Psoas muscle (tissue), 8 donors: ENCODE data around the gene C22orf39. TPM values are rescaled to one million over a fixed set of nuclear protein-coding genes. Genes with fewer than 3 reads are reported as not detected.

Experiments
- ATAC-seq, 4 donors: fragments of 200-7000 bp; cut with Tn5 transposase; one replicate each; pipeline ENCODE4 v1.9.1; 2020; ENCODE audit warnings: moderate library complexity in 3 of 4, mild to moderate bottlenecking in 2 of 4
- DNase-seq, 2 donors: peaks; one replicate each; pipeline ENCODE4 v3.0.0-alpha.2; 2020
- H3K27ac ChIP-seq: fragments of 200-600 bp; one replicate; pipeline ENCODE4 v1.8.0; 2022
- H3K27me3 ChIP-seq, 3 donors: fragments of 200-600 bp in 1 of 3; one replicate each; pipeline versions ENCODE4 v1.6.1 to v1.8.0; 2013 to 2022; ENCODE audit warnings: low read length in 2 of 3, mild to moderate bottlenecking in 2 of 3, moderate library complexity in 1 of 3; ENCODE audit not compliant: insufficient read depth in 3 of 3
- H3K36me3 ChIP-seq, 2 donors: fragments of 200-600 bp in 1 of 2; one replicate each; pipeline versions ENCODE4 v1.6.1 to v1.8.0; 2013 to 2022; ENCODE audit warnings: low read depth in 1 of 2, mild to moderate bottlenecking in 1 of 2, moderate library complexity in 1 of 2; ENCODE audit not compliant: insufficient read depth in 1 of 2
- H3K4me1 ChIP-seq: fragments of 200-600 bp; one replicate; pipeline ENCODE4 v1.8.0; 2022
- H3K4me3 ChIP-seq: fragments of 200-600 bp; one replicate; pipeline ENCODE4 v1.8.0; 2022; ENCODE audit warnings: mild to moderate bottlenecking
- H3K9me3 ChIP-seq: fragments of 200-600 bp; one replicate; pipeline ENCODE4 v1.8.0; 2022
- WGBS, 3 donors: extraction: QIAGEN DNeasy Blood & Tissue Kit; methylation state at CpG; one replicate each; pipeline versions ENCODE4 v1.1.6 to v1.1.7; 2013; 5-methylcytosine and 5-hydroxymethylcytosine counted together
- intact Hi-C, 2 donors: fragments of 100-400 bp; cut with DNase I; formaldehyde crosslinking; loops; one replicate each; pipeline versions ENCODE4 v1.11.0 to v1.14.2; 2022
- polyA plus RNA-seq, 3 donors: library from polyadenylated mRNA; stranded (reverse); fragments of 200-250 nt; gene quantifications; one replicate each; pipeline ENCODE4 v1.2.3, GENCODE V29; 2013
- total RNA-seq, 4 donors: library from RNA; stranded (reverse); fragmentation: NEBNext Ultra II Directional in 2 of 4; extraction: Animal tissue kit (Norgen Biotek cat#: 25700) in 2 of 4; gene quantifications; one replicate each; pipeline versions ENCODE4 v1.2.1 to v1.2.4, GENCODE V29; 2021 to 2023
- TF ChIP-seq, protein P1 (sequence below): fragments of 200-600 bp; IDR thresholded peaks from one replicate; pipeline ENCODE4 v1.8.0; 2022; ENCODE audit warnings: antibody characterized with exemption
- donor health status: healthy with polysubstance abuse.
- donor health status: DM: no; HTN: no; CAD: no; lungs with moderate emphysema.
- donor health status: Bipolar disorder and iron deficiency.
- donor health status: healthy.
- donor health status: DM: yes; HTN: yes; CAD: no.
- donor health status: DM: no; HTN: no; CAD: no.
- donor health status: DM: no; HTN: no; CAD: no.
- donor health status: DM: yes; HTN: yes; CAD: no.

Gene C22orf39
- total and polyA plus RNA-seq, 7 donors, result 60.9 to 104 (median 88.7) TPM

DNA sequence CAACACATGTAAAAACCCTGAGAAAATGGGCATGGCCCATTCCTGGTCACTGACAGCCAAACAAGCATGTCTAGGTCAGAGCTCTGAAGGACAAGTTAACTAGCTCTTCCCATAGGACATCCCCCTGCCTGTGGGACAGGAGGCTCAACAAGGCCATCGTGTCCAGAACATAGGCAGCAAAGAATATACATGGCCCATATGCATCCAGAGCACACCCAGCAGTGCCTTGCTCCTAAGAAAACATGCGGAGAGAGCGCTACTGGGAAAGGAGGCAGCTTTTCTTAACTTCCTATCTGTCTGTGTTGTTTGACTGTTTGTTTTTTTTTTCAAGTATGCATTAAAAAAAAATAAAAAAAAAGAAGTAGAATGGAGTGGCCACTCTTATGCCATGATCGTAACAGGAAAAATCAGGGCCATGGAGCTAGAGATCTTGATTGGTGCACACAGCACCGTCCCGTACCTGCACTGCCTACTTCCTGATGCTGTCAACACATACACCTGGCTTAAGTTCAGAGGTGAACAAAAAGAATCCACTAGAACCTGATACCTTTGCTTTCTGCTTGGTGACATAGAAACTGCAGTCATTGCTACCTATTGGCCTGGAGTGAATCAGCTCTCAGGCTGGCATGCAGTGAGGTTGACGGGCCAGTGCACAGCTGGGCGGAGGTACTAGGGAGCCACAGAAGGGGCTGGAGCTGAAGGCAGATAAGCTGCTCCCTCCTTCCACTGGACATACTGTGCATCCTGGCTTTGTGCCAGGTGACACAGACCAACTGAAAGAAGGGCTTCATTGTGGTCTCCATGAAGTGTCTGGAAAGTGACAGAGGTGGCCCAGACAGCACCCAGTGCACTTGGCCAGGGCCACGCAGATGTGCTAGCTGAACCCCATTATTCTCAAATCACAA, 19.6 kb upstream of the C22orf39 start:
- WGBS, 3 donors, result 95% methylated on average over 9 of the region's 9 CpGs
- peaks cover 25 to 100% of the 10 kb centered on the region in 2 donors for H3K36me3 ChIP-seq
- H3K9me3 ChIP-seq, result no peaks in the 10 kb centered on the region
- no peak for DNase-seq
- peak in 1 of 4 donors; percentile 12 for ATAC-seq
- TF ChIP-seq, protein P1, sequence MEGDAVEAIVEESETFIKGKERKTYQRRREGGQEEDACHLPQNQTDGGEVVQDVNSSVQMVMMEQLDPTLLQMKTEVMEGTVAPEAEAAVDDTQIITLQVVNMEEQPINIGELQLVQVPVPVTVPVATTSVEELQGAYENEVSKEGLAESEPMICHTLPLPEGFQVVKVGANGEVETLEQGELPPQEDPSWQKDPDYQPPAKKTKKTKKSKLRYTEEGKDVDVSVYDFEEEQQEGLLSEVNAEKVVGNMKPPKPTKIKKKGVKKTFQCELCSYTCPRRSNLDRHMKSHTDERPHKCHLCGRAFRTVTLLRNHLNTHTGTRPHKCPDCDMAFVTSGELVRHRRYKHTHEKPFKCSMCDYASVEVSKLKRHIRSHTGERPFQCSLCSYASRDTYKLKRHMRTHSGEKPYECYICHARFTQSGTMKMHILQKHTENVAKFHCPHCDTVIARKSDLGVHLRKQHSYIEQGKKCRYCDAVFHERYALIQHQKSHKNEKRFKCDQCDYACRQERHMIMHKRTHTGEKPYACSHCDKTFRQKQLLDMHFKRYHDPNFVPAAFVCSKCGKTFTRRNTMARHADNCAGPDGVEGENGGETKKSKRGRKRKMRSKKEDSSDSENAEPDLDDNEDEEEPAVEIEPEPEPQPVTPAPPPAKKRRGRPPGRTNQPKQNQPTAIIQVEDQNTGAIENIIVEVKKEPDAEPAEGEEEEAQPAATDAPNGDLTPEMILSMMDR, result no peak
- no peak overlapping the region for H3K4me3 ChIP-seq
- intact Hi-C loops, result no loop called here
- H3K4me1 ChIP-seq, result no peaks in the 10 kb centered on the region
- no peaks in the 10 kb centered on the region for H3K27me3 ChIP-seq
- no peak overlapping the region for H3K27ac ChIP-seq

DNA sequence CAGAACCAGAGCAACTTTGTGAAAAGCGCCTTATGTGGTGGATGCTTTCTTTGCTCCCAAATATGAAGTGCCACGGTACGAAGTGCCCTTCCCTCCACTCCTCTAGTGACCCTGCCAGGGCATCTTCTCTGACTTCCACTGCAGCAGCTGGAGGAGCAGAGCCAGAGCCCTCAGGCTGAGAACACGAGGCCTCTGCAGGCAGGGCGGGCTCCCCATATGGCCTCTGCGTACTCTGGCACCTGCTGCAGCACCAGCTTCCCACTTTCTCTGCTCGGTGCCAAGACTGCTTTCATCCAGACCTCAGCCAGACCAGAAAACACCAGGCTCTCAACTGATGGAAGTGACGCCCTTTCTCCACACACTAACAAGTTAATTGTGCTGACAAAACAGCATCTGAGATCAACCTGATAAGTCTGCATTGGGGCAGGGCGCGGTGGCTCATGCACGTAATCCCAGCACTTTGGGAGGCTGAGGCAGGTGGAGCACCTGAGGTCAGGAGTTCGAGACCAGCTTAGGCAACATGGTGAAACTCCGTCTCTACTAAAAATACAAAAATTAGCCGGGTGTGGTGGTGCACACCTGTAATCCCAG, 18.7 kb upstream of the C22orf39 start:
- Histone ChIP-seq H3K4me3 (no peak overlapping the region), H3K27me3 (no peaks in the 10 kb centered on the region), H3K4me1 (no peaks in the 10 kb centered on the region), H3K36me3 (peaks cover 25 to 100% of the 10 kb centered on the region in 2 donors), H3K9me3 (no peaks in the 10 kb centered on the region), H3K27ac (no peak overlapping the region)
- DNase-seq, result no peak
- 72 to 79% (median 73%) methylated on average over 14 of the region's 14 CpGs for WGBS, 3 donors
- TF ChIP-seq, protein P1, result no peak
- ATAC-seq, result no peak
- intact Hi-C loops, result no loop called here

DNA sequence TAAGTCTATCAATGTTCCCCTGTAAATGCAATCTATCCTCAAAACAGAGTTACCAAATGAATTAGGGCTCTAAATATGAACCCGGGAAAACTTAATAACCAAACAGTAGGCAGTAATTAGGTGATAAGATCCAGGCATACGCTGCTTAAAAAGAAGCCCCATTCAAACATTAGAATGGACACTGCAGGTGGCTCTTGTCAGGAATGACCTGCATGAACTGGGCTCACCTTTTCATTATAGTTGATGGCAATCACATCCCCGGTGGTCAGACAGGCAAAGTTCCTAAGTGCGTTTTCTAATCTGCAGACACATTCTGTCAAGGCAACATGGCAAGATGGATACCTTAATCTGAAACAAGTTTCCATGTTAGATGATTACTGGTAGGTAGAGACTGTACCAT, 17.5 kb upstream of the C22orf39 start:
- WGBS, 3 donors, result 87 to 92% (median 92%) methylated on average over 4 of the region's 4 CpGs
- TF ChIP-seq, protein P1, result no peak
- intact Hi-C loops, result no loop called here
- H3K9me3 ChIP-seq, result no peaks in the 10 kb centered on the region
- no peaks in the 10 kb centered on the region for H3K4me1 ChIP-seq
- H3K27me3 ChIP-seq, result no peaks in the 10 kb centered on the region
- ATAC-seq (no peak), DNase-seq (no peak)
- no peak overlapping the region for H3K4me3 ChIP-seq
- H3K27ac ChIP-seq, result no peak overlapping the region
- H3K36me3 ChIP-seq, result peaks cover 24 to 100% of the 10 kb centered on the region in 2 donors

DNA sequence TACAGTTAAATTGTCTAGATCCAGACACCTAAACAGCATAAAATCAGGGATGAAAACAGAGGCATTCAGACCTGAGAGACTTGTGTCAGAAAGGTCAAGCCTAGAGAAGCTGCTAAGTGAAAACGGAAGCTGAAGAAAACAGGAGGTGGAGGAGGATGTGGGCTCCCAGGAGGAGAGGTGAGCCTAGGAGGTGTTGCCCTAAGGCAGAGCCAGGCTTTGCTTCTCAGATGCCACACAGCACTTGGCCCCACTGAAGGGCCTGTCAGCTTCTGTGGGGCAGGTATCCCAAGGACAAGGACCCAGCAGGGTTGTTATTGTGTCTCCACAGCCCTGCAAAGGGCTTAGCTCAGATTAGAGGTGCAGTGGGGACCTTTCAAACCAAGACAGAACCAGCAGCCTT, 17.0 kb upstream of the C22orf39 start:
- no peaks in the 10 kb centered on the region for H3K9me3 ChIP-seq
- no peaks in the 10 kb centered on the region for H3K27me3 ChIP-seq
- intact Hi-C loops, result no loop called here
- TF ChIP-seq, protein P1, result no peak
- H3K27ac ChIP-seq, result no peak overlapping the region
- WGBS, 3 donors, result 71 to 91% (median 73%) methylated on average over 1 of the region's 1 CpG
- H3K4me3 ChIP-seq, result no peak overlapping the region
- ATAC-seq (no peak), DNase-seq (no peak)
- H3K4me1 ChIP-seq, result no peaks in the 10 kb centered on the region
- peaks cover 23 to 100% of the 10 kb centered on the region in 2 donors for H3K36me3 ChIP-seq
